Endothelial cell of umbilical vein (primary cell): ENCODE measurements around the gene FHIP1B. TPM values are rescaled to one million over a fixed set of nuclear protein-coding genes. Genes with fewer than 3 reads are reported as not detected.

Source experiments
- BruUV-seq: library from RNA; stranded (reverse); fragments of 400-500 nt; replicated peaks from 2 replicates; lab custom pipeline; 2021; lab: Mats Ljungman, UMichigan
- CTCF ChIA-PET: fragments of 300-600, 350-600 bp; sonication (Branson Sonifier 250); formaldehyde crosslinking; loops from one replicate; lab custom pipeline; 2021; ENCODE audit warnings: antibody characterized with exemption, inconsistent platforms; lab: Charles Lee
- POLR2A ChIA-PET: fragments of 300-600, 350-600 bp; sonication (Branson Sonifier 250); formaldehyde crosslinking; loops from one replicate; lab custom pipeline; 2021; ENCODE audit warnings: antibody characterized with exemption, inconsistent platforms; lab: Charles Lee
- DNase-seq: peaks from one replicate; pipeline ENCODE4 v3.0.0-alpha.2; 2011; ENCODE audit warnings: low read depth, low spot score
- FAIRE-seq: peaks from 2 replicates; lab custom pipeline; 2011; peaks lifted over from hg19 to GRCh38; lab: Jason Lieb, UNC
- H2AFZ ChIP-seq: 2 replicates; pipeline ENCODE4 v1.6.0; 2012; ENCODE audit warnings: low read depth, low read length, control low read depth, inconsistent platforms
- H3K27ac ChIP-seq: 2 replicates; pipeline ENCODE4 v1.5.1; 2011; ENCODE audit warnings: low read depth, mild to moderate bottlenecking, control low read depth, low read length, moderate library complexity; ENCODE audit not compliant: insufficient read depth
- H3K27me3 ChIP-seq, 2 experiments: 2 replicates each; pipeline versions ENCODE4 v1.6.0 to v1.6.1; 2011; ENCODE audit warnings: low read length in 2 of 2, mixed read lengths in 1 of 2; ENCODE audit not compliant: control insufficient read depth in 2 of 2, insufficient read depth in 2 of 2
- H3K36me3 ChIP-seq, 2 experiments: 2 replicates in 1 of 2; 3 replicates in 1 of 2; pipeline ENCODE4 v1.5.1; 2011; ENCODE audit warnings: low read length in 2 of 2, mild to moderate bottlenecking in 1 of 2, moderate library complexity in 1 of 2; ENCODE audit not compliant: control insufficient read depth in 2 of 2, insufficient read depth in 2 of 2; ENCODE audit errors: extremely low read depth in 1 of 2
- H3K4me1 ChIP-seq: 3 replicates; pipeline ENCODE4 v1.5.1; 2011; ENCODE audit warnings: mild to moderate bottlenecking, low read length; ENCODE audit not compliant: control insufficient read depth, insufficient read depth; ENCODE audit errors: extremely low read depth
- H3K4me2 ChIP-seq: 2 replicates; pipeline ENCODE4 v1.6.1; 2011; ENCODE audit warnings: low read length, control low read depth, mixed read lengths; ENCODE audit not compliant: insufficient read depth
- H3K4me3 ChIP-seq, 3 experiments: fragments of 200-600 bp in 1 of 3; sonication (generic), shearing (Covaris generic) in 1 of 3; replicated peaks in 1 of 3; 2 replicates each; pipeline ENCODE4 v1.5.1; 2011 to 2016; ENCODE audit warnings: control low read depth in 3 of 3, low read length in 3 of 3, mild to moderate bottlenecking in 2 of 3, inconsistent platforms in 1 of 3, low read depth in 1 of 3, moderate library complexity in 1 of 3; ENCODE audit not compliant: insufficient read depth in 1 of 3
- H3K79me2 ChIP-seq: 2 replicates; pipeline ENCODE4 v1.6.0; 2012; ENCODE audit warnings: low read length, inconsistent platforms; ENCODE audit not compliant: control insufficient read depth, insufficient read depth
- H3K9ac ChIP-seq: replicated peaks from 2 replicates; pipeline ENCODE3; 2011; ENCODE audit warnings: low read length, control low read depth; ENCODE audit not compliant: insufficient read depth; ENCODE audit errors: extremely low read depth
- H3K9me1 ChIP-seq: replicated peaks from 3 replicates; pipeline ENCODE4 v1.6.0; 2011; ENCODE audit warnings: mild to moderate bottlenecking, low read length; ENCODE audit not compliant: control insufficient read depth, insufficient read depth; ENCODE audit errors: extremely low read depth
- H3K9me3 ChIP-seq: replicated peaks from 2 replicates; pipeline ENCODE4 v1.5.1; 2012; ENCODE audit warnings: low read length, inconsistent platforms; ENCODE audit not compliant: control insufficient read depth, insufficient read depth
- H4K20me1 ChIP-seq: replicated peaks from 2 replicates; pipeline ENCODE3; 2011; ENCODE audit warnings: mild to moderate bottlenecking, low read length; ENCODE audit not compliant: control insufficient read depth, insufficient read depth; ENCODE audit errors: extremely low read depth
- CTCF ChIP-seq, 2 donors: IDR thresholded peaks; 1 replicate in 1 of 2; 2 replicates in 1 of 2; pipeline ENCODE4 v1.5.1; 2011; ENCODE audit warnings: low read length in 2 of 2, mild to moderate bottlenecking in 2 of 2, moderate library complexity in 2 of 2, control low read depth in 1 of 2, inconsistent platforms in 1 of 2, low read depth in 1 of 2; ENCODE audit not compliant: insufficient read depth in 1 of 2; ENCODE audit errors: extremely low read depth in 1 of 2
- GATA2 ChIP-seq: IDR thresholded peaks from 2 replicates; pipeline ENCODE4 v1.7.0; 2011; ENCODE audit warnings: low read depth, mild to moderate bottlenecking, moderate library complexity, mixed read lengths, low read length; ENCODE audit not compliant: insufficient read length, insufficient read depth
- JUN ChIP-seq: IDR thresholded peaks from 2 replicates; pipeline ENCODE4 v1.6.1; 2011; ENCODE audit warnings: borderline replicate concordance, low read depth; ENCODE audit not compliant: insufficient read length, insufficient read depth
- MAX ChIP-seq: IDR thresholded peaks from 2 replicates; pipeline ENCODE4 v1.6.1; 2011; ENCODE audit not compliant: insufficient read depth, insufficient read length
- MYC ChIP-seq: IDR thresholded peaks from one replicate; pipeline ENCODE4 v1.6.1; 2011; ENCODE audit warnings: mild to moderate bottlenecking, low read depth, low read length
- POLR2A ChIP-seq: IDR thresholded peaks from 2 replicates; pipeline ENCODE4 v1.6.1; 2012; ENCODE audit warnings: low read depth, mild to moderate bottlenecking, control low read depth, low read length
- dilution Hi-C: fragments of 300-500 bp; cut with MboI; formaldehyde crosslinking; loops from one replicate; pipeline ENCODE4 v1.15.0; 2019; ENCODE audit warnings: low sequenced_read_pairs; ENCODE audit not compliant: extremely low pct_ligation_motif_present
- intact Hi-C: fragments of 100-400 bp; cut with micrococcal nuclease; formaldehyde crosslinking; loops from one replicate; pipeline ENCODE4 v1.10.0; 2022
- polyA plus RNA-seq, 4 experiments: library from polyadenylated mRNA; depleted of rRNA in 3 of 4; stranded (reverse) in 3 of 4; unstranded in 1 of 4; fragments of >200 nt; gene quantifications; 2 replicates each; pipeline versions ENCODE4 v1.2.1 to v1.2.3, GENCODE V29; 2011 to 2012; ENCODE audit warnings: missing spikeins in 1 of 4
- total RNA-seq: library from RNA; stranded (reverse); gene quantifications from 2 replicates; pipeline ENCODE4 v1.2.3, GENCODE V29; 2021

Gene FHIP1B
- total and polyA plus RNA-seq, 2 donors (not counting 3 experiments of a cell fraction or from before 2014, with no cell fraction given), result 21.3 to 50.1 TPM

- intact Hi-C loops (no loop called here), dilution Hi-C loops (no loop called here)
- TF ChIP-seq POLR2A, result no peak
- TF ChIP-seq CTCF (IDR thresholded peaks at IDR 0.05; ENCODE audit: extremely low read depth in 1 of 2, insufficient read depth in 1 of 2, low read depth in 1 of 2, low read length in 2 of 2), result no peak
- TF ChIP-seq JUN, result no peak
- no peak for TF ChIP-seq MAX
- TF ChIP-seq MYC, result no peak
- TF ChIP-seq GATA2, result no peak
- Histone ChIP-seq H3K27ac (no peak within 1 kb of the TSS), H3K9me3 (no peaks in the 10 kb centered on the region), H3K4me1 (no peaks in the 10 kb centered on the region), H3K27me3 (peaks cover 0 to 5% of the 10 kb centered on the region in 2 experiments), H3K36me3 (no peaks in the 10 kb centered on the region), H2AFZ (no peak within 1 kb of the TSS), H3K79me2 (no peaks in the 10 kb centered on the region), H3K9ac (no peak within 1 kb of the TSS), H3K9me1 (no peaks in the 10 kb centered on the region), H4K20me1 (no peaks in the 10 kb centered on the region), H3K4me3 (no peak within 1 kb of the TSS), H3K4me2 (no peak within 1 kb of the TSS)
- BruUV-seq, result no TSS peak
- no peak for DNase-seq
- ChIA-PET POLR2A (no interaction called here), CTCF (no interaction called here)
- no peak for FAIRE-seq
Measured at GRCh38 chr11:6199174-6199810, 35.1 kb downstream of the FHIP1B start, which contains the start of gene OR52W1. Gene OR52W1 (plus strand): TSS chr11:6199224. CDS start chr11:6199224, 0 bp downstream.
